HG03378 (cell line): ENCODE results near the gene S100A16.
"Not testable (repeated sequence)": the region's sequence is repeated elsewhere in the genome, so short reads cannot be mapped to it uniquely, and the experiment has no call there.

Experiments
- ATAC-seq: cut with Tn5 transposase; IDR thresholded peaks from one replicate; pipeline ENCODE4 v1.9.1; 2021; ENCODE audit warnings: mild to moderate bottlenecking, moderate library complexity; ENCODE audit not compliant: unreplicated experiment

S100A16 gene

DNA sequence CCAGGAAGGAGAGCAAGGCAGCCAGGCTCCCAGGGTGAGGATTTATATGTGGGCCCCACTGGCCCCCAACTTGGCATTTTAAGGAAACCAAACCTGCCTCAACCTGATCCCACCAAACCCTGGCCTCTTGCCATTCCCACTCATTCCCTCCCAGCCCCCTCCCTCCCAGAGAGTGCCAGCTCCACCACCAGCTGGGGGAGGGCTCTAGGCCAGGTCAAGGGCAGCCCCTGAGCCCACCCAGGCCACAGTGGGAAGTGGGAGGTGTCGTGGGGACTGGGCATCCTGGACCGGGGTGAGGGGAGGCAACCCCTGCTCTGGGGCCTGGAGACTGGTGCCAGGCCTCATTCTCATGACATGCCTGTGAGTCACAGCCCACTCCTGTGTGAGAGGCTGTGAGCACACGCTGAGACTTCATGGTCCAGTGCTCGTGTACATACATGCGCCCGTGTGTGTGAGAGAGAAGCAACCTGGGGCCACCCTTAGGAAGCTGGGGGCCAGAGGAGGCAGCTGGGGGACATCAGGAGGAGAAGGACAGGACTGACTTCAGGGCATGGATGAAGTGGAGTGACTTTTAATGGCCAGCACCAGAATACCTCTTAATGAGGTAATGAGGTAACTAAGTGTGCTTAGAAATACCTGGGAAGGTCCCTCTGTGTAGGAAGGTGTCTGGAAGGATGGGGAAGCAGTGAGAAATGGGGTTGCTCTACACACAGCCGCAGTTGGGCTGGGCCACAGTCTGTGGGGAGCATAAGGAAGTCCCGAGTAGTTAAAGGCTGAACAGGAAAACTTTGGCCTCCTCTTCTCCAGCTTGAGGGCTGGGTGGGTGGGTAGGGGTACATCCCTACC is 47.2 kb downstream of the S100A16 start, which contains the start of gene S100A2:
TSS of gene S100A2 (minus strand) at position 316 of the 846 bp plus-strand sequence. CDS start 1,967 bp downstream, outside the sequence.
- ATAC-seq, result no peak

DNA sequence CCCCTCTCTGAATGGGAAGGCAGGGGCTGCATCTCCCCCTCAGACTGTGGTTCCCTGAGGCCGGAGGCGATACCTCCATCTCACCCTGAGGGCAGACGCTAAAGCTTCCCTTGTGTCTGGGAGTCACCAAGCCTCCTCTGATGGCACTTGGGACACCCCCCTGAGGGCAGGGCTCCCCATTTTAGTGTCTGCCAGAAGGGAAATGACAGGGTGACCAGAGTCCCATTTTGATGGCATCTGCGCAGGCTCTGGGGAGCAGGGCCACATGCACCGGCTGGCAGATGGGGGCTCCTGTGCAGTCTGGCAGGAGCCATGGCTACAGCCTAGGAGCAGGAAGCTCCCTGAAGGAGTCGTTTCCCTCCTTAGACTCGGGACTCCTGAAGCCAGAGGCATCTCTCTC is 48.9 kb downstream of the S100A16 start:
- no peak for ATAC-seq

DNA sequence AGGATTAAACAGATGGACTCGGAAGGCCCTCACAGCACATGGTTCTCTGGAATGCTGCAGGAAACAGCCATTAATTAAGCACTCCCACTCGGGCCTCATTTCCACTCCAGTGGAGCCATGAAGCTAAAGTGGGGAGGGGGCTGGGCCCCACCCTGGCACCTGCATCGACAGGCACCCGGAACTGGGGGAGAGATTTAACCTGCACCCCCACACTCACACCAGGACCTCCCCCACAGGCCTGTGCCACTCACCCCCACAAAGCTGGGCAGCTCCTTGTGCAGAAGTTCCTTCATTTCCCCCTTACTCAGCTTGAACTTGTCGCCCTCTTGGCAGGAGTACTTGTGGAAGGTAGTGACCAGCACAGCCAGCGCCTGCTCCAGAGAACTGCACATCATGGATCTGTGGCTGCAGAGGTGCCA is 49.4 kb downstream of the S100A16 start:
- ATAC-seq, result no peak

DNA sequence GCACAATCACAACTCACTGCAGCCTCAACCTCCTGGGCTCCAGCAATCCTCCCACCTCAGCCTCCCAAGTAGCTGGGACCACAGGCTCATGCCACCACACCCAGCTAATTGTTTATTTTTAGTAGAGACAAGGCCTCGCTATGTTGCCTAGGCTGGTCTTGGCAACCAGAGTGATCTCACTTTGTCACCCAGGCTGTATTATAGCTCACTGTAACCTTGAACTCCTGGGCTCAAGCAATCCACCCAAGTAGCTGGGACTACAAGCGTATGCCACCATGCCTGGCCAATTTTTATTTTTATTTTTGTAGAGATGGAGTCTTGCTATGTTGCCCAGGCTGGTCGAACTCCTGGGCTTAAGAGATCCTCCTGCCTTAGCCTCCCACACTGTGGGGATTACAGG is 50.9 kb downstream of the S100A16 start:
- ATAC-seq, result not testable (repeated sequence)

DNA sequence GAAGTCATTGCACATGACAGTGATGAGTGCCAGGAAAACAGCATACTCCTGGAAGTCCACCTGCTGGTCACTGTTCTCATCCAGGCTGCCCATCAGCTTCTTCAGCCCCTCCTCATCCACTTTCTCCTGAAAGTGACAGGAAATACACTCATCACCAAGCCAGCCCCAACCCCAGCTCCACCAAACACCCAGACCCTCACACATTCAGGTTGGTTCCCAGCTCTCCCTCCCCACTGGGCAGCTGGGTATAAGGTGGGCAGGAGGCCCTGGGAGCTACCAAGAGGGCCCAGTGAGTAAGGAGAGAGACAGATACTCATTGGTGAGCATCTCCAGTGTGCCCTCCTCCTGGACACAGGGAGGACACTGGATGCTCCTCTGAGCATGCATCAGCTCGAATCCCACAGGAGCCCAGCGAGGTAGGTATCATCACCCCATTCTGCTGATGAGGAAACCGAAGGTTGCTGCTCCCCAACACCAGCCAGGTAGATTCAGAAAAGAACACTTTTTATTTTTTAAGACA is 51.4 kb downstream of the S100A16 start:
- no peak for ATAC-seq

DNA sequence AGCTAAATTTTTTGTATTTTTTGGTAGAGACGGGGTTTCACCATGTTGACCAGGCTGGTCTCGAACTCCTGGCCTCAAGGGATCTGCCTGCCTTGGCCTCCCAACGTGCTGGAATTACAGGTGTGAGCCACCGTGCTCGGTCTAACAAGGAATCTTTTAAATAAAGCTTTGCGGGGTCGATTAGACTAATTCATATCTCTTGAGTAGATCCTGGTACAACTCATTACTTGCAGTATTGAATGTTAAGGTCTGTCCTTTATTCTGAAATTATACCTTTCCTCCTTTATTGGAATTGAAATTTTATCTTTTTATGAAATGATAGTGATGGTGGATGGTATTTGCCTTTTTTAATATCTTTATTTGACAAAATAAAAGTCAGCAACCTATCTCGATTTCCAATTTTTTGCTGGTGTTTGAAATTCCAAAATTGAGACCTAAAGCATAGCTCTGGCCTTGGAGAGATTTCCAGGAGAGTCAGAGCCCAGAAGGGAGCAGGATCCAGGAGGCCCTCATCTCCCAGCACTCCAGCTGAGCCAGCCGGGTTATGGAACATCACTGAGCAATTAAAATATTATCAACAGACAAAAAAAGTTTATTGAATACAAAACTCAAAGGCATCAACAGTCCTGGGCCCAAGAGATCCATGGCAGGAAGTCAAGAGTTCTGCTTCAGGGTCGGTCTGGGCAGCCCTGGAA is 52.0 kb downstream of the S100A16 start:
- no peak for ATAC-seq

DNA sequence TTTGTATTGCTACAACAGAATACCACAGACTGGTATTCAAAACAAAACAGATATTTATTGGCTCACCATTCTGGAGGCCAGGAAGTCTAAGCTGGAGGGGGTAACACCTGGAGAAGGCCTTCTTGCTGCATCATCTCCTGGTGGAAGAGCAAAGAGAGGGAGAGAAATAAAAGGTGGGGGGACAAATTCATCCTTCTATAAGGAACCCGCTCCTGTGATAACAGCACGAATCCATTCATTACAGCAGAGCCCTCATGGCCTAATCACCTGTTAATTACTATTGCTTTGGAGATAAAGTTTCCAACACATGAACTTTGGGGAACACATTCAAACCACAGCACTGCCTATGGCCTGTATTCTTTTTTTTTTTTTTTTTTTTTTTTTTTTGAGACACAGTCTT is 52.7 kb downstream of the S100A16 start:
- no peak for ATAC-seq

DNA sequence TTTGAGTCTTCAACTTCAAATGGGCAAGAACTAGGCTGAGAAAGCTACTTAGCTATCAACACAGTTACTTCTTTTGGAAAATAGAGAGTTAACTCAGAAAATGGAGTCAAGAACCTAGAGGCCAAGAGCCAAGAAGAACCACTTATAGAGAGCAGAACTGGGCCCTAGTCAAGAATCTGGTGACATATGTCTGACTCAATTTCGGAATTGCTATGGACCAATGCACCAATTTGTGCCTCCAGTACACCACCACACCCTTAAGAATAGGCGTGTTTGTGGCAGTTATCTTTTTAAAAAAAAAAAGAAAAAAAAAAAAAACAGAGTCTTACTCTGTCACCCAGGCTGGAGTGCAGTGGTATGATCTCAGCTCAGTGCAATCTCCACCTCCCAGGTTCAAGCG is 55.1 kb downstream of the S100A16 start:
- no peak for ATAC-seq
